ENCODE measurements around the gene LGI1. TPM values are rescaled to one million over a fixed set of nuclear protein-coding genes. Genes with fewer than 3 reads are reported as not detected.
A peak's percentile ranks its signal among the peaks of the same experiment; 100 is the strongest.
"Not testable (repeated sequence)": the region's sequence is repeated elsewhere in the genome, so short reads cannot be mapped to it uniquely, and the experiment has no call there.

LGI1 gene
- total RNA-seq, 2 donors from 2014 or later = not detected

GRCh38 chr10:93826355-93826754 lies 68.6 kb downstream of the LGI1 start:
- ATAC-seq (peak in 1 of 2 donors; percentile 48), DNase-seq (ENCODE audit: low spot score) (no peak)
- Mint-ChIP-seq H3K9me3 (no peaks in the 10 kb centered on the region), H3K4me3 (no peak overlapping the region), H3K27me3 (peaks cover 7 to 35% of the 10 kb centered on the region in 2 donors), H3K4me1 (ENCODE audit: low read depth in 2 of 2) (peaks cover 0 to 3% of the 10 kb centered on the region in 2 donors), H3K36me3 (no peaks in the 10 kb centered on the region), H3K27ac (no peak overlapping the region)

DNA sequence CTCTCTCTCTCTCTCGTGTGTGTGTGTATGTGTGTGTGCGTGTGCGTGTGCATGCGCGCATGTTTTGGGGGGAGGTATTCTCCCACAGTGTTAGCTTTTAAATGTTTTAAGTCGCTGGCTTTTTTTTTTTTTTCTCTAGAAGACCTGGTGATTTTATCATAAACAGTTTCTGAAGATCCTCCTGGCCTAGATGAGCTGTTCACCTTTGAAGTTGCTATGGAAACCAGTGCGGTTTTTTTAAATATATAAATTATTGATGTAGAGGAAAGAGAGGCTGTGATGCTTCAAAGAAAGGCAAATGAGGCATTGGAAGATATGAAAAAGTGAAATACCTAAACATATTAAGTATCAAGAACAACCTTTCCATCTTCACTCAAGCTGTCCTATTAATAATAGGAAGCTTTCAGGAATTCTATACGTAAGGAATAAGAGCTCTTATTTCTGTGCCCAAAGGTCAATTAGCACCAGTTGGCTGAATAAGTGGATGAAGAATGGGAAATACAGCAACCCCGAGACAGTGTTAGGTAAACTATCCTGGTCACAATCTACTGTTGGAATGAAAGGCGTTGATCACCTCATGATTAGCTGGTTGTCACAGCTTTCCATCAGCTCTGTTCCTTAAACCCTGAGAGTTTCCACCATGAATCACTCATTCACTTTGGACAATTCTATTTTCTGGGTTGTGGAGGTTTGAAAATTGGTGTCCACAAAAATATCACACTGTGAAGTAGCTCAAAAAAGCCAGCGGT lies 69.5 kb downstream of the LGI1 start:
- ATAC-seq (no peak), DNase-seq (ENCODE audit: low spot score) (no peak)
- H3K4me1 Mint-ChIP-seq (ENCODE audit: low read depth in 2 of 2) = peaks cover 0 to 3% of the 10 kb centered on the region in 2 donors
- H3K4me3 Mint-ChIP-seq = no peak overlapping the region
- H3K27ac Mint-ChIP-seq = no peak overlapping the region
- no peaks in the 10 kb centered on the region for H3K9me3 Mint-ChIP-seq
- no peaks in the 10 kb centered on the region for H3K36me3 Mint-ChIP-seq
- peaks cover 5 to 39% of the 10 kb centered on the region in 2 donors for H3K27me3 Mint-ChIP-seq

- ATAC-seq; H3K36me3 Mint-ChIP-seq; H3K4me3 Mint-ChIP-seq; H3K27ac Mint-ChIP-seq; DNase-seq (ENCODE audit: low spot score); H3K4me1 Mint-ChIP-seq (ENCODE audit: low read depth in 2 of 2); H3K9me3 Mint-ChIP-seq: not testable (repeated sequence)
- H3K27me3 Mint-ChIP-seq = peaks cover 4 to 30% of the 10 kb centered on the region in 2 donors
These were observed 73.3 kb downstream of the LGI1 start for GRCh38 chr10:93831065-93831464.

DNA sequence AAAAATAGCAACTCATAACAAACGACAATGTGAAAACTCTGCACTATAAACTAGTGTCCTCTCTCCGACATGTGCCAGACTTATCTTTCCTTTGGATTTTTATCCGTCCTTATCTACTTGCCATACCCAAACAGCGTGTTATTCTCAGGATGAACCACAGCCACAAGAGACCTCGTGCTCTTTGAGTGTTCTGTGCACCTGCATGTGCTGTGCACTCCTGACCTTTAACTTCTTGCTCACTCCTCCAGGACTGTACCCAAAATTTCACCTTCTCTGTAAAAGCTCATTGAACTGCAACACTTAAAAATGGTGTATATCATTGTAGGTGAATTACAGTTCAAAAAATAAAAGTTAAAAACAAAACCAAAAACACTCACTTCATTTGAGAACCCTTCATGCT lies 78.0 kb downstream of the LGI1 start:
- H3K27me3 Mint-ChIP-seq = peaks cover 6 to 25% of the 10 kb centered on the region in 2 donors
- peaks cover 3% of the 10 kb centered on the region for H3K9me3 Mint-ChIP-seq
- H3K4me1 Mint-ChIP-seq (ENCODE audit: low read depth in 2 of 2) = no peaks in the 10 kb centered on the region
- H3K27ac Mint-ChIP-seq = no peak overlapping the region
- no peak for DNase-seq (ENCODE audit: low spot score)
- no peak for ATAC-seq
- H3K4me3 Mint-ChIP-seq = no peak overlapping the region
- H3K36me3 Mint-ChIP-seq = no peaks in the 10 kb centered on the region

- Mint-ChIP-seq H3K36me3 (no peaks in the 10 kb centered on the region), H3K4me1 (ENCODE audit: low read depth in 2 of 2) (no peaks in the 10 kb centered on the region), H3K27ac (no peak overlapping the region), H3K4me3 (no peak overlapping the region), H3K9me3 (peaks cover 3% of the 10 kb centered on the region), H3K27me3 (peaks cover 6 to 8% of the 10 kb centered on the region in 2 donors)
- ATAC-seq (no peak), DNase-seq (ENCODE audit: low spot score) (no peak)
These were observed 80.1 kb downstream of the LGI1 start for GRCh38 chr10:93837822-93838221.

DNA sequence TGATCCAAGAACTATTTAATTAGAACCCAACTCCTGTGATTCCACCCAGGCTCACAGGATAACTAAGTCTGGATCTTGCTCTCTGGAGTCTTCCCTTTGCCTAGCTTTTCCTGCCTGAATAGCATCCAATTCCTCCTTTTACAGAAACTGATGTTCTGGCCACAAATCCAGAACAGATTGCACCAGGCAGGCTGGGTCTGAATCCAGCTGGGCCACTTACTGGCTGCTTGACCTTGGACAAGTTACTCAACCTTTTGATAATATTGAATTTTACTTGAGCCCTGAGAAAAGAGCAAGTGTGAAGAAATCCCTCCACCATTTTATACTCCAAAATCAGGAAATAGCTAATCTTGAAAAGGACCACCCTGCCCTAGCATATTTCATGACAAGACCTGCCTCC lies 80.5 kb downstream of the LGI1 start:
- ATAC-seq (no peak), DNase-seq (ENCODE audit: low spot score) (no peak)
- no peaks in the 10 kb centered on the region for H3K36me3 Mint-ChIP-seq
- no peak overlapping the region for H3K27ac Mint-ChIP-seq
- no peak overlapping the region for H3K4me3 Mint-ChIP-seq
- H3K27me3 Mint-ChIP-seq = peaks cover 6 to 8% of the 10 kb centered on the region in 2 donors
- H3K4me1 Mint-ChIP-seq (ENCODE audit: low read depth in 2 of 2) = no peaks in the 10 kb centered on the region
- peaks cover 3% of the 10 kb centered on the region for H3K9me3 Mint-ChIP-seq

DNA sequence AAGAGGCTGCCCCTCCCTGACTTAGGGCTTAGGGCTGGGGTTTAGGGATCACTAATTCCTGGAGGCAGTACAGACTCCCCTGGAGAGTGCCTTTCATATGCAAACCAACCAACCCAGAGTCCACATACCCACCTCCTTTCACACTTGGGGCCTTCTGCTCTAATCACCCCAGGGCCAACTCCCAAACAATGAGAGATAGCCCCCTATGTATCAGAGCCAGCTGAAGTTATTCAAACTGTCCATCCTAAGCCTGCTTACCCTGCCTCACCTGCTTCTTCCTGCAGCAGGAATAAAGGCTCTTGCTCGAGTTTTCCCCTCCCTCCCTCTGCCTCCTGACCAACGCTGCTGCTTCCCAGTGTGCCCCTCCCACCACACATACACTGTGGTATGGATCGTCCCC lies 84.2 kb downstream of the LGI1 start:
- Mint-ChIP-seq H3K4me3 (no peak overlapping the region), H3K27me3 (peaks cover 6 to 8% of the 10 kb centered on the region in 2 donors), H3K27ac (no peak overlapping the region), H3K36me3 (no peaks in the 10 kb centered on the region), H3K4me1 (ENCODE audit: low read depth in 2 of 2) (no peaks in the 10 kb centered on the region), H3K9me3 (no peaks in the 10 kb centered on the region)
- ATAC-seq (peak; percentile 21 to 33), DNase-seq (ENCODE audit: low spot score) (no peak)

GRCh38 chr10:93844979-93845626 lies 87.4 kb downstream of the LGI1 start:
- ATAC-seq (no peak), DNase-seq (ENCODE audit: low spot score) (no peak)
- Mint-ChIP-seq H3K4me3 (no peak overlapping the region), H3K9me3 (no peaks in the 10 kb centered on the region), H3K4me1 (ENCODE audit: low read depth in 2 of 2) (no peaks in the 10 kb centered on the region), H3K27ac (no peak overlapping the region), H3K27me3 (peaks cover 0 to 2% of the 10 kb centered on the region in 2 donors), H3K36me3 (no peaks in the 10 kb centered on the region)

Other genes with a start within 250 kb of the LGI1 start
- not detected for gene FFAR4, start 191.3 kb upstream of the LGI1 start, total RNA-seq
- gene RBP4, start 156.7 kb upstream of the LGI1 start, total RNA-seq = not detected
- not detected for gene PDE6C, start 145.4 kb upstream of the LGI1 start, total RNA-seq
- gene FRA10AC1, start 55.3 kb upstream of the LGI1 start, total RNA-seq = 10 to 100 TPM; 11.9 to 17.8 TPM
- 1 to 10 TPM; 2.0 to 3.8 TPM for gene SLC35G1, start 136.0 kb downstream of the LGI1 start, total RNA-seq
- under 1 TPM in 1 of 2 donors, not detected in 1; 0.06 TPM for gene PLCE1, start 236.0 kb downstream of the LGI1 start, total RNA-seq

All from natural killer cell treated with Interleukin-12 subunit alpha and Interleukin-12 subunit beta and Interleukin-15 and Interleukin-18, amount 100 ng/mL, for 72 hours (primary cell).